Suprapubic skin (tissue), 4 donors: ENCODE data around the gene SNAPC2. TPM values are rescaled to one million over a fixed set of nuclear protein-coding genes. Genes with fewer than 3 reads are reported as not detected.

Source experiments
- DNase-seq, 2 donors: peaks; one replicate each; pipeline ENCODE4 v3.0.0-alpha.2; 2019; ENCODE audit warnings: low spot score in 2 of 2
- H3K27ac ChIP-seq: fragments of 200-600 bp; sonication (generic); one replicate; pipeline ENCODE4 v1.5.1; 2019
- H3K27me3 ChIP-seq: fragments of 200-600 bp; sonication (generic); one replicate; pipeline ENCODE4 v1.5.1; 2019
- H3K36me3 ChIP-seq: fragments of 200-600 bp; sonication (generic); one replicate; pipeline ENCODE4 v1.5.1; 2019
- H3K4me1 ChIP-seq: fragments of 200-600 bp; sonication (generic); one replicate; pipeline ENCODE4 v1.5.1; 2019
- H3K4me3 ChIP-seq: fragments of 200-600 bp; sonication (generic); one replicate; pipeline ENCODE4 v1.5.1; 2019; ENCODE audit warnings: mild to moderate bottlenecking
- H3K9me3 ChIP-seq: fragments of 200-600 bp; sonication (generic); one replicate; pipeline ENCODE4 v1.5.1; 2019
- CTCF ChIP-seq, 2 donors: fragments of 200-600 bp in 1 of 2; fragments of 450-650 bp in 1 of 2; sonication (generic) in 1 of 2; IDR thresholded peaks; one replicate each; pipeline ENCODE4 v1.5.1; 2016 to 2019; ENCODE audit warnings: antibody characterized with exemption in 2 of 2, mild to moderate bottlenecking in 1 of 2, moderate library complexity in 1 of 2
- EP300 ChIP-seq: sonication (generic); formaldehyde crosslinking; IDR thresholded peaks from one replicate; pipeline ENCODE4 v1.6.1; 2017; ENCODE audit warnings: antibody characterized with exemption
- POLR2A ChIP-seq, 2 donors: fragments of 450-650 bp; IDR thresholded peaks; one replicate each; pipeline ENCODE4 v1.6.1; 2017; ENCODE audit warnings: antibody characterized with exemption in 2 of 2, mild to moderate bottlenecking in 2 of 2, moderate library complexity in 2 of 2
- POLR2AphosphoS5 ChIP-seq, 3 donors: sonication (generic); formaldehyde crosslinking; IDR thresholded peaks; one replicate each; pipeline ENCODE4 v1.6.1; 2017; ENCODE audit warnings: antibody characterized with exemption in 3 of 3
- WGBS: methylation state at CpG from one replicate; pipeline ENCODE4 v1.1.5; 2018; 5-methylcytosine and 5-hydroxymethylcytosine counted together
- total RNA-seq, 4 donors: library from RNA; depleted of rRNA; stranded (reverse); fragments of >200 nt; gene quantifications; one replicate each; pipeline ENCODE4 v1.1.0, GENCODE V29; 2016

SNAPC2 gene
- total RNA-seq, 4 donors from 2014 or later: 11.1 to 22.3 (median 19.6) TPM

DNA sequence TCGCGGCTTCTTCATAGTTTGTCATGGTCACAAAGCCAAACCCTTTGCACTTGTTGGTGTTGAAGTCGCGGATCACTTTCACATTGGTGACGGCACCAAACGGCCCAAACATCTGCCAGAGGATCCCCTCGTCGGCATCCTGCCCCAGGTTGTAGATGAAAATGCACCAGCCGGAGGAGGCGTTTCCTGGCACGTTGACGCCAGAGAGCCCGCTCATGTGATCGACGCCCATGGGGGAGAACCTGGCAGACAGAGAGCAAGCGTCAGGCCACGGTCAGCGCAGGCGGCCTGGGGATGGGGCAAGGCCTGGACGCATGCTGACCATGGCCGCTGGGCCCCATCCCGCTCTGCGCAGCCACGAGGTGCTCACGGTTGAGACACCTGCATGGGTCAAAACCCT lies 43.4 kb downstream of the SNAPC2 start:
- H3K27ac ChIP-seq: no peak overlapping the region
- no peak overlapping the region for H3K4me3 ChIP-seq
- no peak for DNase-seq
- WGBS: 94% methylated on average over 12 of the region's 25 CpGs
- no peaks in the 10 kb centered on the region for H3K4me1 ChIP-seq
- no peaks in the 10 kb centered on the region for H3K9me3 ChIP-seq
- peaks cover 91% of the 10 kb centered on the region for H3K36me3 ChIP-seq
- no peak for TF ChIP-seq POLR2A (IDR thresholded peaks at IDR 0.05)
- TF ChIP-seq CTCF (IDR thresholded peaks at IDR 0.05): no peak
- TF ChIP-seq EP300: no peak
- TF ChIP-seq POLR2AphosphoS5 (IDR thresholded peaks at IDR 0.05): no peak
- H3K27me3 ChIP-seq: no peaks in the 10 kb centered on the region

DNA sequence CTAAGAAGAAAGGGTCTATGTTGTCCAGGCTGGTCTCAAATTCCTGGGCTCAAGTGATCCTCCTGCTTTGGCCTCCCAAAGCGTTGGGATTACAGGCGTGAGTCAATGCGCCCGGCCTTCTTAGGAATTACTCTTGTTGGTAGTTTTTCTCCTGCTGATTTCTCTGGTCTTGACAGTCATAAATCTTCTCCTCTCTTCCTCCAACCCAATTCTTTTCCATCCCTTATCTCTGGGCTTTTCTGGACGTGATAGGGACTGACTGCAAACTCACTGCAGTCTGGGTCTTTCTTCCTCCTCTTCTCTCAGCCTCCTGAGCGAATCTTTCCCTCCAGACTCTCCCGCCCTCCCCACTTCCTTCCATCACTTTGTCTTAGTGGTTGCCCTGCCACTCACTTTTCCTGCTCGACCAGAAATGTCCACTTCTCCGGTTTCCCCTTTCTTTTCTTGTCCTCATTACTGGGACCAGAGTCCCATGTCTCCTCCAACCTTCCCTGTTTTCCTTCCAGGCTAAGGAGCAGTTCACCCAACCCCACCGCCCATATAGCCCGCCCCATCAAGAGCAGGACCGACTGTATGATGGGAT lies 45.2 kb downstream of the SNAPC2 start:
- no peak overlapping the region for H3K4me3 ChIP-seq
- peaks cover 94% of the 10 kb centered on the region for H3K36me3 ChIP-seq
- no peak overlapping the region for H3K27ac ChIP-seq
- no peak for TF ChIP-seq EP300
- TF ChIP-seq POLR2AphosphoS5 (IDR thresholded peaks at IDR 0.05): no peak
- no peak for TF ChIP-seq POLR2A (IDR thresholded peaks at IDR 0.05)
- TF ChIP-seq CTCF (IDR thresholded peaks at IDR 0.05): no peak
- no peak for DNase-seq
- no peaks in the 10 kb centered on the region for H3K9me3 ChIP-seq
- H3K4me1 ChIP-seq: no peaks in the 10 kb centered on the region
- 84% methylated on average over 12 of the region's 12 CpGs for WGBS
- no peaks in the 10 kb centered on the region for H3K27me3 ChIP-seq

GRCh38 chr19:7965921-7966665 lies 46.0 kb downstream of the SNAPC2 start:
- no peaks in the 10 kb centered on the region for H3K9me3 ChIP-seq
- H3K4me1 ChIP-seq: no peaks in the 10 kb centered on the region
- no peaks in the 10 kb centered on the region for H3K27me3 ChIP-seq
- WGBS: 87% methylated on average over 12 of the region's 12 CpGs
- H3K4me3 ChIP-seq: no peak overlapping the region
- DNase-seq: no peak
- H3K36me3 ChIP-seq: peaks cover 90% of the 10 kb centered on the region
- no peak overlapping the region for H3K27ac ChIP-seq
- no peak for TF ChIP-seq POLR2A (IDR thresholded peaks at IDR 0.05)
- no peak for TF ChIP-seq CTCF (IDR thresholded peaks at IDR 0.05)
- no peak for TF ChIP-seq EP300
- TF ChIP-seq POLR2AphosphoS5 (IDR thresholded peaks at IDR 0.05): no peak

DNA sequence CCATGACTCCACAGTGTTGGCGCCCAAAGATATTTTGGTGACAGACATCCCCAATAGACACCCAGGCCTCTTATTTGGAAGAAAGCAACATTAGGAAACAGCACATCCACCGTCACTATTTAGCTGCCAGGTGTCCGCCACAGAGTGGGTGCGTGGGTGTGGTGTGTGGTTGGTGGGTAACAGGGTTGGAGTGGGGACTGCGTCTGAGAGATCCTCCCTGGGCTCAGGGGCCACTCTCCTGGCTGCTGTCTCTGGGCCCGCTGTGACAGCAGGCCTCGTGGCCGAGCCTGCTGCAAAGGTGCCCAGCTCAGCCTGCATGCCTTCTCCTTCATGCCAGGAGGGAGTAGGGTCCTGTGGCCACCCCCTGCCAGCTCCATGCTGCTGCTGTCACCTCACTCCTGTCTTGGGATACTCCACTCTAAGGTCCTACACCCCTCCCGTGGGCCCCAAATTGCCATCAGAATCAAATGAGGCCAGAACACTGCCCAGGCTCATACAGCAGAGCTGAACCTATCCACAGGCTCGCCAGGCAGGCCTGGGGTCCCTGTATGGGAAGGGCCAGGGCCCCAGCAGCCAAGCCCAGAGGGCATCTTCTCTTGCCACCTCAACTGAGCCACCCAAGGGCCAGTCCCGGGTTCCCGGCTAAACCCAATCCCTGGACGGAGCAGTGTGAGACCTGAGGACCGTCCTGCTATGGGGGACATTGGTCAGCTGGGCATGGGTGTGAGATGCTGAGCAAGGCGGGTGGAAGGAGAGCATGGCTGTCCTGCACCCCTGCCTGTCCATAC lies 48.1 kb downstream of the SNAPC2 start:
- TF ChIP-seq POLR2A (IDR thresholded peaks at IDR 0.05): no peak
- Histone ChIP-seq H3K9me3 (no peaks in the 10 kb centered on the region), H3K27me3 (no peaks in the 10 kb centered on the region), H3K27ac (no peak overlapping the region), H3K36me3 (peaks cover 89% of the 10 kb centered on the region), H3K4me1 (no peaks in the 10 kb centered on the region), H3K4me3 (no peak overlapping the region)
- WGBS: 87% methylated on average over 10 of the region's 15 CpGs
- DNase-seq: no peak

DNA sequence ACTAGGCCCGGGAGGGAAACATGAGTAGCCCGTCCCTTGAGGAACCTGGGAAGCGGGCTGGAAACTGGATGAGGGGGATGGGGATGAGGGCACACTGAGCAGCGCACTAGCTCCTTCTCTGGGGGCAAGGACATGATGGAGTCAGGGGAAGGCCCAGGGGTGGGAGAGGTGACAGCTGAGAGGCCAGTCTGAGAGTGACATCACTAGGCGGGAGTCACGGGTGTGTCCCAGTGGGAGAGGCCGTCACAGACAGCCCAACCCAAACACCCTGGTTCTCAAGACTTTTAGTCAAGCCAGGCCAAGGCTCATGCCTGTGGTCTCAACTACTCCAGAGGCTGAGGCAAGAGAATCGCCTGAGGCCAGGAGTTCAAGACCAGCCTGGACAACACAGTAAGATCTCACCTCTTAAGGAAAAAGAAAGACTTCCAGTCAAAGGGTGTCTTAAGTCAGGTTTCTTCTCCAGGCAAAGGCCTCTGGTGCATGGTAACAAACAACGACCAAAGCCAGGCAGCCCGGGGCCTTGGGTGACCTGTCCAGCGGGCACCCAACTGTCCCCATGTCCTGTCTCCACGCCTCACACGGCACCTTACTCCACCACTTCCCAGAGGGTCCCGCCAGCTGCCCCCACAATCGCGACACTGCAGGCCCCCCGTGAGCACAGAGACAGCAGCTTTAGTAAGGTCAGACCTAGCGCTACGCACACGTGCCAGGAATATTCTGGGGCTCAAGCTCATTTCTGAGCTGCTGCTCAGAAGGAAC lies 48.8 kb downstream of the SNAPC2 start:
- H3K27me3 ChIP-seq: no peaks in the 10 kb centered on the region
- no peak for DNase-seq
- TF ChIP-seq EP300 (no peak), CTCF (IDR thresholded peaks at IDR 0.05) (no peak), POLR2AphosphoS5 (IDR thresholded peaks at IDR 0.05) (no peak), POLR2A (IDR thresholded peaks at IDR 0.05) (no peak)
- H3K4me3 ChIP-seq: no peak overlapping the region
- WGBS: 84% methylated on average over 17 of the region's 20 CpGs
- no peaks in the 10 kb centered on the region for H3K9me3 ChIP-seq
- no peak overlapping the region for H3K27ac ChIP-seq
- H3K4me1 ChIP-seq: no peaks in the 10 kb centered on the region
- H3K36me3 ChIP-seq: peaks cover 89% of the 10 kb centered on the region
